ENCODE measurements around the gene KIF3A. TPM values are rescaled to one million over a fixed set of nuclear protein-coding genes. Genes with fewer than 3 reads are reported as not detected.

Gene KIF3A
- total RNA-seq, 1 experiment from 2014 or later: 13.2 TPM

DNA sequence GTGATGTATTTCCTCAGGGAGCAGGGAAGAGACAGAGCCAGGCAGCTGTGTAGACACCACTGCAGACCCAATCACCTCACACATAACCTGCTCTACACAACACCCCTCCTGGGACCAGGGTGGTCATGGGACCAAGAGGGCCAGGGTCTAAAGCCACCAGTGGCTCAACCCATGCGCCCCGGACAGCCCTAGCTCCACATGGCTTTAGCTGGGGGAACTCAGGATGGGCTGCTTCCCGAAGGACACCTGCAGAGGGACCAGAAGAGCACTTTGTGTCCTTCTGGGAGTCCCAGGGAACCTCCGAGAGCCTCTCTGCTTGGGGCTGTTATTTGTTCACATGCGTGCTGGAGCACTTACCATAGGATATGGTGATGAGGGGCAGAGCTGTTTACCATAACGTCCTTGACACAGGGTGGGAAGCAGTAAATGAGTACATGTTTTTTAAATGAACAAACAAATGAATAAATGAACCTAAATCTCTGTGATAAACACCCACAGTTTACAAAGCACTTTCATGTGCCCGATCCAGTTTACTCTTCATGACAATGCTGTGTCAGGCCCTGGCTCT, 27.4 kb upstream of the KIF3A start:
- Histone ChIP-seq H2BK20ac (ENCODE audit: low read depth, low read length, poor library complexity, severe bottlenecking) (no peak overlapping the region), H2BK15ac (ENCODE audit: low read depth, low read length) (no peak overlapping the region), H3K4ac (ENCODE audit: low read depth, low read length) (no peak overlapping the region), H3K23me2 (ENCODE audit: insufficient read length, low read depth, low read length, poor library complexity, severe bottlenecking) (no peaks in the 10 kb centered on the region), H2AFZ (ENCODE audit: low read length) (no peak overlapping the region), H3K27me3 (ENCODE audit: insufficient read depth, low read length) (no peaks in the 10 kb centered on the region), H4K5ac (ENCODE audit: insufficient read length, low read depth, low read length) (no peak overlapping the region), H2AK5ac (ENCODE audit: insufficient read length, low read length) (no peak overlapping the region), H4K8ac (replicated peaks; ENCODE audit: insufficient read length, low read depth, low read length) (no peak overlapping the region), H3K4me1 (ENCODE audit: insufficient read depth, low read length) (no peaks in the 10 kb centered on the region), H3K9me3 (ENCODE audit: control insufficient read depth, low read depth, low read length) (no peaks in the 10 kb centered on the region), H3K9ac (ENCODE audit: extremely low read depth, insufficient read length, low read length) (no peak overlapping the region), H3K79me2 (ENCODE audit: insufficient read depth, low read length) (no peaks in the 10 kb centered on the region), H3K56ac (ENCODE audit: insufficient read length, low read depth, low read length) (no peak overlapping the region), H4K91ac (ENCODE audit: insufficient read length, low read depth, low read length) (no peak overlapping the region), H2BK5ac (ENCODE audit: insufficient read length, low read length) (no peak overlapping the region), H3K79me1 (ENCODE audit: insufficient read depth, low read depth, low read length, poor library complexity, severe bottlenecking) (no peaks in the 10 kb centered on the region), H3K4me2 (ENCODE audit: insufficient read depth, insufficient read length, low read length) (no peak overlapping the region), H4K20me1 (ENCODE audit: control insufficient read depth, insufficient read depth, insufficient read length) (peaks cover 2% of the 10 kb centered on the region), H3K23ac (ENCODE audit: insufficient read length, low read depth, low read length) (no peak overlapping the region), H3T11ph (ENCODE audit: low read length) (no peak overlapping the region), H2BK120ac (ENCODE audit: low read depth, low read length, poor library complexity, severe bottlenecking) (no peak overlapping the region), H3K18ac (ENCODE audit: insufficient read length, low read depth, low read length) (no peak overlapping the region), H3K14ac (ENCODE audit: insufficient read depth, low read length) (no peak overlapping the region), H3K27ac (ENCODE audit: insufficient read length, low read depth, low read length) (no peak overlapping the region), H2BK12ac (ENCODE audit: insufficient read length, low read depth, low read length) (no peak overlapping the region)
- TF ChIP-seq, protein P1, sequence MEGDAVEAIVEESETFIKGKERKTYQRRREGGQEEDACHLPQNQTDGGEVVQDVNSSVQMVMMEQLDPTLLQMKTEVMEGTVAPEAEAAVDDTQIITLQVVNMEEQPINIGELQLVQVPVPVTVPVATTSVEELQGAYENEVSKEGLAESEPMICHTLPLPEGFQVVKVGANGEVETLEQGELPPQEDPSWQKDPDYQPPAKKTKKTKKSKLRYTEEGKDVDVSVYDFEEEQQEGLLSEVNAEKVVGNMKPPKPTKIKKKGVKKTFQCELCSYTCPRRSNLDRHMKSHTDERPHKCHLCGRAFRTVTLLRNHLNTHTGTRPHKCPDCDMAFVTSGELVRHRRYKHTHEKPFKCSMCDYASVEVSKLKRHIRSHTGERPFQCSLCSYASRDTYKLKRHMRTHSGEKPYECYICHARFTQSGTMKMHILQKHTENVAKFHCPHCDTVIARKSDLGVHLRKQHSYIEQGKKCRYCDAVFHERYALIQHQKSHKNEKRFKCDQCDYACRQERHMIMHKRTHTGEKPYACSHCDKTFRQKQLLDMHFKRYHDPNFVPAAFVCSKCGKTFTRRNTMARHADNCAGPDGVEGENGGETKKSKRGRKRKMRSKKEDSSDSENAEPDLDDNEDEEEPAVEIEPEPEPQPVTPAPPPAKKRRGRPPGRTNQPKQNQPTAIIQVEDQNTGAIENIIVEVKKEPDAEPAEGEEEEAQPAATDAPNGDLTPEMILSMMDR (conservative IDR thresholded peaks at IDR 0.05): no peak
- DNase-seq: peak; percentile 17
- peak overlapping the region in 2 of 3 experiments; percentile 8 to 79; a peak in 3 of 7 replicates for H3K27ac Mint-ChIP-seq
- no CpG with 5 or more reads among the region's 7 CpGs for WGBS (ENCODE audit: extremely low coverage, insufficient read length, low lambda C conversion rate)
- peaks cover 5 to 31% (median 21%) of the 10 kb centered on the region in 3 experiments; a peak in 6 of 7 replicates for H3K36me3 Mint-ChIP-seq (ENCODE audit: insufficient read depth in 1 of 3, low read depth in 3 of 3)
- no peaks in the 10 kb centered on the region for H3K9me3 Mint-ChIP-seq
- no peak overlapping the region for H3K4me3 Mint-ChIP-seq
- H3K4me1 Mint-ChIP-seq: no peaks in the 10 kb centered on the region
- peaks cover 3% of the 10 kb centered on the region; the same call in 1 of the 2 replicates for H3K27me3 Mint-ChIP-seq (ENCODE audit: low read depth)
